WTC11 (cell line): ENCODE measurements around the gene GDNF. TPM values are rescaled to one million over a fixed set of nuclear protein-coding genes. Genes with fewer than 3 reads are reported as not detected.

Experiments used
- ATAC-seq: fragments of 200-7000 bp; cut with Tn5 transposase; 2 replicates; pipeline ENCODE4 v1.10.0; 2021; ENCODE audit warnings: mild to moderate bottlenecking, moderate library complexity
- CTCF ChIA-PET: fragments of 300-600 bp; sonication (Branson Sonifier 250); formaldehyde crosslinking; loops from one replicate; lab custom pipeline; 2021; ENCODE audit warnings: antibody characterized with exemption; lab: Charles Lee
- POLR2A ChIA-PET: fragments of 350-600 bp; sonication (Branson Sonifier 250); formaldehyde crosslinking; loops from one replicate; lab custom pipeline; 2021; ENCODE audit warnings: antibody characterized with exemption; lab: Charles Lee
- DNase-seq: peaks from one replicate; pipeline ENCODE4 v3.0.0; 2021; ENCODE audit warnings: low spot score
- H3K27ac Mint-ChIP-seq: 2 replicates; pipeline ENCODE4 v1.8.0; 2021; ENCODE audit warnings: mixed read lengths
- H3K27me3 Mint-ChIP-seq: 2 replicates; pipeline ENCODE4 v1.8.0; 2021; ENCODE audit warnings: low read depth, mild to moderate bottlenecking, moderate library complexity, mixed read lengths
- H3K36me3 Mint-ChIP-seq: 2 replicates; pipeline ENCODE4 v1.8.0; 2021; ENCODE audit warnings: mixed read lengths
- H3K4me1 Mint-ChIP-seq: 2 replicates; pipeline ENCODE4 v1.8.0; 2022; ENCODE audit warnings: mixed read lengths
- H3K4me3 Mint-ChIP-seq: 2 replicates; pipeline ENCODE4 v1.8.0; 2021; ENCODE audit warnings: mild to moderate bottlenecking, moderate library complexity, mixed read lengths
- H3K9me3 Mint-ChIP-seq: 2 replicates; pipeline ENCODE4 v1.8.0; 2021; ENCODE audit warnings: mixed read lengths
- TCF7 ChIP-seq: sonication (generic); formaldehyde crosslinking; IDR thresholded peaks from 2 replicates; pipeline ENCODE4 v1.8.0; 2022; ENCODE audit warnings: mild to moderate bottlenecking, low read depth, missing genetic modification reagents, moderate library complexity
- total RNA-seq: library from RNA; stranded (reverse); gene quantifications from 3 replicates; pipeline ENCODE4 v1.2.3, GENCODE V29; 2021
- TF ChIP-seq, protein P1 (sequence below): sonication (generic); formaldehyde crosslinking; IDR thresholded peaks from 2 replicates; pipeline ENCODE4 v1.8.0; 2022; ENCODE audit warnings: missing genetic modification reagents
- TF ChIP-seq, protein P2 (sequence below): sonication (generic); formaldehyde crosslinking; IDR thresholded peaks from 2 replicates; pipeline ENCODE4 v1.8.1; 2022; ENCODE audit warnings: low read depth, missing genetic modification reagents, borderline replicate concordance

Gene GDNF
- total RNA-seq, 1 experiment from 2014 or later, result 4.7 TPM

- ATAC-seq (no peak), DNase-seq (no peak)
- Mint-ChIP-seq H3K27me3 (no peaks in the 10 kb centered on the region), H3K27ac (no peak overlapping the region), H3K4me3 (no peak overlapping the region), H3K4me1 (no peaks in the 10 kb centered on the region), H3K9me3 (peaks cover 5% of the 10 kb centered on the region; the same call in 1 of the 2 replicates), H3K36me3 (no peaks in the 10 kb centered on the region)
- CTCF ChIA-PET, result interaction anchor here (1.9 kb wide), 1 partner anchor 44 kb away, joined by 7 read pairs; no protein-coding TSS in a partner anchor
- TF ChIP-seq, protein P1, sequence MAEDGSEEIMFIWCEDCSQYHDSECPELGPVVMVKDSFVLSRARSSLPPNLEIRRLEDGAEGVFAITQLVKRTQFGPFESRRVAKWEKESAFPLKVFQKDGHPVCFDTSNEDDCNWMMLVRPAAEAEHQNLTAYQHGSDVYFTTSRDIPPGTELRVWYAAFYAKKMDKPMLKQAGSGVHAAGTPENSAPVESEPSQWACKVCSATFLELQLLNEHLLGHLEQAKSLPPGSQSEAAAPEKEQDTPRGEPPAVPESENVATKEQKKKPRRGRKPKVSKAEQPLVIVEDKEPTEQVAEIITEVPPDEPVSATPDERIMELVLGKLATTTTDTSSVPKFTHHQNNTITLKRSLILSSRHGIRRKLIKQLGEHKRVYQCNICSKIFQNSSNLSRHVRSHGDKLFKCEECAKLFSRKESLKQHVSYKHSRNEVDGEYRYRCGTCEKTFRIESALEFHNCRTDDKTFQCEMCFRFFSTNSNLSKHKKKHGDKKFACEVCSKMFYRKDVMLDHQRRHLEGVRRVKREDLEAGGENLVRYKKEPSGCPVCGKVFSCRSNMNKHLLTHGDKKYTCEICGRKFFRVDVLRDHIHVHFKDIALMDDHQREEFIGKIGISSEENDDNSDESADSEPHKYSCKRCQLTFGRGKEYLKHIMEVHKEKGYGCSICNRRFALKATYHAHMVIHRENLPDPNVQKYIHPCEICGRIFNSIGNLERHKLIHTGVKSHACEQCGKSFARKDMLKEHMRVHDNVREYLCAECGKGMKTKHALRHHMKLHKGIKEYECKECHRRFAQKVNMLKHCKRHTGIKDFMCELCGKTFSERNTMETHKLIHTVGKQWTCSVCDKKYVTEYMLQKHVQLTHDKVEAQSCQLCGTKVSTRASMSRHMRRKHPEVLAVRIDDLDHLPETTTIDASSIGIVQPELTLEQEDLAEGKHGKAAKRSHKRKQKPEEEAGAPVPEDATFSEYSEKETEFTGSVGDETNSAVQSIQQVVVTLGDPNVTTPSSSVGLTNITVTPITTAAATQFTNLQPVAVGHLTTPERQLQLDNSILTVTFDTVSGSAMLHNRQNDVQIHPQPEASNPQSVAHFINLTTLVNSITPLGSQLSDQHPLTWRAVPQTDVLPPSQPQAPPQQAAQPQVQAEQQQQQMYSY (CRISPR knock-in tag), result no peak
- TF ChIP-seq, protein P2, sequence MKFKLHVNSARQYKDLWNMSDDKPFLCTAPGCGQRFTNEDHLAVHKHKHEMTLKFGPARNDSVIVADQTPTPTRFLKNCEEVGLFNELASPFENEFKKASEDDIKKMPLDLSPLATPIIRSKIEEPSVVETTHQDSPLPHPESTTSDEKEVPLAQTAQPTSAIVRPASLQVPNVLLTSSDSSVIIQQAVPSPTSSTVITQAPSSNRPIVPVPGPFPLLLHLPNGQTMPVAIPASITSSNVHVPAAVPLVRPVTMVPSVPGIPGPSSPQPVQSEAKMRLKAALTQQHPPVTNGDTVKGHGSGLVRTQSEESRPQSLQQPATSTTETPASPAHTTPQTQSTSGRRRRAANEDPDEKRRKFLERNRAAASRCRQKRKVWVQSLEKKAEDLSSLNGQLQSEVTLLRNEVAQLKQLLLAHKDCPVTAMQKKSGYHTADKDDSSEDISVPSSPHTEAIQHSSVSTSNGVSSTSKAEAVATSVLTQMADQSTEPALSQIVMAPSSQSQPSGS (CRISPR knock-in tag), result no peak
- TF ChIP-seq TCF7 (CRISPR knock-in tag), result no peak
- POLR2A ChIA-PET, result no interaction called here
Measured at GRCh38 chr5:37767251-37767650, 72.6 kb downstream of the GDNF start.
